ACHN (cell line): Measurements from ENCODE around the gene SLC2A4RG.
"Not testable (repeated sequence)": the region's sequence is repeated elsewhere in the genome, so short reads cannot be mapped to it uniquely, and the experiment has no call there.

ENCODE experiments used
- DNase-seq: peaks from one replicate; pipeline ENCODE4 v3.0.0-alpha.2; 2015
- in situ Hi-C: cut with HindIII; loops from 2 replicates; pipeline ENCODE4 v1.10.0; 2017; ENCODE audit warnings: low sequenced_read_pairs, low pct_ligation_motif_present, low pct_unique_long_range_greater_than_20kb

SLC2A4RG gene

DNA sequence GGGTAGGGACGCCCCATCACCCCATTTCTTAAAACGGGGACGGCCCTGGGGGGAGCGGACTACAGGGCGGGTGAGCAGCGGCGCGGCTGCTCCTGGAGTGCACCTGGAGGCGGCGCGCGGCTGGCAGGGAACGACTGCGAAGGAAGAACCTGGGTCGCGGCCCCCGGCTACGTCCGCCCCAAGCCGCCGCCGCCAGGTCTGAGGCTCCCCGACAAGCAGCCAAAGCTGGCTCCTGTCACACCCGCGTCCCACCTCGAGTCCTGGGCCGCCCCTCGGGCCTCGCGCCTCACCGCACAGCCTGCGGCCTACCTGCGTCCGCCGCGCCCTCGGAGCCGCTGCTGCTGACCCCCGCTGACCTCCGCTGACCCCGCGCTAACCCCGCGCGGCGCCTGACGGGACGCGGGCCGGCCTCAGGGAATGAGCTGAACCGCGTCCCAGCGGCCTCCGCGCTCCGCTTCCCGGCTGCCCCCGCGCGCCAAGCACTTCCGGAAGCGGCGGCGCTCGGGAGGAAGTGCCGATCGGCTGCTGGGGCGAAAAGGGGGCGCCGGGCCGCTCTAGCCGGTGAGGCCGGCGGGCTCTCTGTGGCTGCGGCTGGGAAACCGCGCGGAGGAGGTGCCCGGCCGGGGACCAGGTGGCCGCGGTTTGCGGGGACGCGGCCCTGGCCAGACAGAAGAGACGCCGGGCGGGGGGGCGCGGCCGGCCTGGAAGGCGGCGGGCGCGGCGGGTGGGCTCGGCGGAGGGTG, 31.8 kb upstream of the SLC2A4RG start, which contains the start of the genes ARFRP1 and ZGPAT:
Gene ARFRP1 (minus strand): TSS at position 419 of the 743 bp plus-strand sequence. CDS start 885 bp downstream, outside the sequence.
Gene ZGPAT (plus strand): TSS at position 482 of the 743 bp plus-strand sequence. CDS start 542 bp downstream, outside the sequence.
- DNase-seq: peak; percentile 74
- in situ Hi-C loops: no loop called here

DNA sequence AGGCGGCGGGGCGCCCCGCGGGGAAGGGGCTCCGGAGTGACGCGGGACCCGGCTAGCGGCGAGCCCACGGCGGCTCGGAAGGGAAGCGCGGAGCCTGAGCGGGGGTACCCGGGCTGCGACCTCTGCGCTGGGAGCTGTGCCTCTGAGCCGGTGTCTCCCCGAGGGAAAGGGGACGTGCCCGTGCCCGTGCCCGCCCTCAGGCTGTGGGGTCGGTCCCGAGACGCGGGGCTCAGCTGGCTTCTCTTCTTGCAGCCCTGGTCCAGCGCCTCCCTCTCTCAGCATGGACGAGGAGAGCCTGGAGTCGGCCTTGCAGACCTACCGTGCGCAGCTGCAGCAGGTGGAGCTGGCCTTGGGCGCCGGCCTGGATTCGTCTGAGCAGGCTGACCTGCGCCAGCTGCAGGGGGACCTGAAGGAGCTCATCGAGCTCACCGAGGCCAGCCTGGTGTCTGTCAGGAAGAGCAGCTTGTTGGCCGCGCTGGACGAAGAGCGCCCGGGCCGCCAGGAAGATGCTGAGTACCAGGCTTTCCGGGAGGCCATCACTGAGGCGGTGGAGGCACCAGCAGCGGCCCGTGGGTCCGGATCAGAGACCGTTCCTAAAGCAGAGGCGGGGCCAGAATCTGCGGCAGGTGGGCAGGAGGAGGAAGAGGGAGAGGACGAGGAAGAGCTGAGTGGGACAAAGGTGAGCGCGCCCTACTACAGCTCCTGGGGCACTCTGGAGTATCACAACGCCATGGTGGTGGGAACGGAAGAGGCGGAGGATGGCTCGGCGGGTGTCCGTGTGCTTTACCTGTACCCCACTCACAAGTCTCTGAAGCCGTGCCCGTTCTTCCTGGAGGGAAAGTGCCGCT, 31.1 kb upstream of the SLC2A4RG start:
- DNase-seq: no peak
- in situ Hi-C loops: no loop called here

DNA sequence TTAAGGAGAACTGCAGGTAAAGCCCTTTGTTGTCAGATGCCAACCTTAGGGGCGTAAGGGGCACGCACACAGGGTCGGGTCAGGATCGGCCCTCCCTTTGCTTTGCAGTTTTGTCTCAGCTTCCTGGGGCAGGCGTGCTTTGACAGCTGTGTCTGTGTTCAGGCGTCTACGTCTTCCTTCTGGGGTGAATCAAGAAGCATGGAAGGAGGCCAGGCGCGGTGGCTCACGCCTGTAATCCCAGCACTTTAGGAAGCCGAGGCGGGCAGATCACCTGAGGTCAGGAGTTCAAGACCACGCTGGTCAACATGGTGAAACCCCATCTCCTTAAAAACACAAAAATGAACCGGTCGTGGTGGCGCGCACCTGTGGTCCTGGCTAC, 30.4 kb upstream of the SLC2A4RG start:
- in situ Hi-C loops: no loop called here
- no peak for DNase-seq

DNA sequence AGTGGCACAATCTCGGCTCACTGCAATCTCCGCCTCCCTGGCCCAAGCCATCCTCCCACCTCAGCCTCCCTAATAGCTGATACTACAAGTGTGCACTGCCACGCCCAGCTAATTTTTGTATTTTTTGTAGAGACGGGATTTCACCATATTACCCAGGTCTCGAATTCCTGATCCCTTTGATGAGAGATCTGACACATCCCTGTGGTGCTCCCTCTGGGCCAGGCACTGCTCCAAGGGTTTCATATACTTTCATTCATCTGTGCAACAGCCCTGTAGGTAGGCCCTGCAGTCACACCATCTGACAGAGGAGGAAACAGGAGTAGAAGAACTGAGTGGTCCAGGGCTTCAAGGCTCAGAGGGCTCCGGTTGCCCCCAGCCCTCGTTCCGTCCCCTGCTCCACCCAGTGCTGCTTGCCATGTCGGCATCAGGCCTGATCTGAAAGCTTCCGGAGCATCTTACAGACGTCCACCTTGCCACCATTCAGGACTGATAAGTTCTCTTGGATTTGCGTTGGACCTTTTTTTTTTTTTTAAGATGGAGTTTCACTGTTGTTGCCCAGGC, 28.4 kb upstream of the SLC2A4RG start:
- in situ Hi-C loops: no loop called here
- DNase-seq: no peak

DNA sequence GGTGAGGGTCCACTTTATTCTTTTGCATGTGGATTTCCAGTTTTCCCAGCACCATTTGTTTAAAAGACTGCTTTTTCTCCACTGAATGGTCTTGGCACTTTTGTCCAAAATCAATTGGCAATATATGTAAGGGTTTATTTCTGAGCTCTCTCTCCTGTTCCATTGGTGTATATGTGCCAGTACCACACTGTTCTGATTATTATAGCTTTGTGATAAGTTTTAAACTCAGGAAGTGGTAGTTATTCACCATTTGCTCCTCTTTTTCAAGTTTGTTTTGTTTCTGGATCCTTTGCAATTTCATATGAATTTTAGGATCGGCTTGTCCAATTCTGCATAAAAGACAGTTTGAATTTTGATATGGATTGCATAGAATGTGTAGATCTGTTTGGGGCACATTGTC, 27.4 kb upstream of the SLC2A4RG start:
- in situ Hi-C loops: no loop called here
- DNase-seq: no peak

DNA sequence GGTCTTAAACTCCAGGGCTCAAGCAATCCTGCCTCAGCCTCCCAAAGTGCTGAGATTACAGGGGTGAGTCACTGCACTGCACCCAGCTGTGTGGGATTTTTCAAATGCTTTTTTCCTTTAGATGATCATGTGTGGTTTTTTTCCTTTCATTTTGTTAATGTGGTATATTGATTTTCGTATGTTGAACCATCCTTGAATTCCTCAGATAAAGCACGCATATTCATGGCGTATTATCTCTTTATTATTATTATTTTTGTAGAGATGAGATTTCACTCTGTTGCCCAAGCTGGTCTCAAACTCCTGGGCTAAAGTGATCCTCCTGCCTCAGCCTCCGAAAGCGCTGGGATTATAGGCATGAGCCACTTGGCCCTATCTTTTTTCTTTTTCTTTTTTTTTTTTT, 24.7 kb upstream of the SLC2A4RG start:
- in situ Hi-C loops: no loop called here
- no peak for DNase-seq

DNA sequence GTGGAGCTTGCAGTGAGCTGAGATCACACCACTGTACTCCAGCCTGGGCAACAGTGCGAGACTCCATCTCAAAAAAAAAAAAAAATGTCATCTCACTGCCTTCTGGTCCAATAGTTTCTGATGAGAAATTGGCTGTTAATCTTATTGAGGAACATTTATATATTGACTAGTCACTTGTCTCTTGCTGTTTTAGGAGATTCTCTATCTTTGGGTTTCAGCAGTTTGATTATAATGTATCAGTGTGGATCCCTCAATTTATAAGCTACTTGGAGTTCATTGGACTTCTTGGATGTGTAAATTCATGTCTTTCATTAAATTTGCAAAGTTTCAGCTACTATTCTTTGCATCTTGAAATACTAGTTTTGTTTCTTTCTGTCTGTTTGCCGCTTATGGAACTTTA, 20.6 kb upstream of the SLC2A4RG start:
- in situ Hi-C loops: no loop called here
- DNase-seq: no peak

DNA sequence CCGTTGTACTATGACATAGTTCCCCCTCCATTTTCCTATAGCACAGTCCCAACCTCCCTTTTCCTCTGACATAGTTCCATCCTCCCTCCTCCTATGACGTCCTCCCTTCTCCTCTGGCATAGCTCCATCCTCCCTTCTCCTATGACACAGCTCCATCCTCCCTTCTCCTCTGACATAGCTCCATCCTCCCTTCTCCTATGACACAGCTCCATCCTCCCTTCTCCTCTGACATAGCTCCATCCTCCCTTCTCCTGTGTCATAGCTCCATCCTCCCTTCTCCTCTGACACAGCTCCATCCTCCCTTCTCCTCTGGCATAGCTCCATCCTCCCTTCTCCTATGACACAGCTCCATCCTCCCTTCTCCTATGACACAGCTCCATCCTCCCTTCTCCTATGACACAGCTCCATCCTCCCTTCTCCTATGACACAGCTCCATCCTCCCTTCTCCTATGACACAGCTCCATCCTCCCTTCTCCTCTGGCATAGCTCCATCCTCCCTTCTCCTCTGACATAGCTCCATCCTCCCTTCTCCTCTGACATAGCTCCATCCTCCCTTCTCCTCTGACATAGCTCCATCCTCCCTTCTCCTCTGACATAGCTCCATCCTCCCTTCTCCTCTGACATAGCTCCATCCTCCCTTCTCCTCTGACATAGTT, 16.5 kb upstream of the SLC2A4RG start:
- in situ Hi-C loops, DNase-seq: not testable (repeated sequence)

DNA sequence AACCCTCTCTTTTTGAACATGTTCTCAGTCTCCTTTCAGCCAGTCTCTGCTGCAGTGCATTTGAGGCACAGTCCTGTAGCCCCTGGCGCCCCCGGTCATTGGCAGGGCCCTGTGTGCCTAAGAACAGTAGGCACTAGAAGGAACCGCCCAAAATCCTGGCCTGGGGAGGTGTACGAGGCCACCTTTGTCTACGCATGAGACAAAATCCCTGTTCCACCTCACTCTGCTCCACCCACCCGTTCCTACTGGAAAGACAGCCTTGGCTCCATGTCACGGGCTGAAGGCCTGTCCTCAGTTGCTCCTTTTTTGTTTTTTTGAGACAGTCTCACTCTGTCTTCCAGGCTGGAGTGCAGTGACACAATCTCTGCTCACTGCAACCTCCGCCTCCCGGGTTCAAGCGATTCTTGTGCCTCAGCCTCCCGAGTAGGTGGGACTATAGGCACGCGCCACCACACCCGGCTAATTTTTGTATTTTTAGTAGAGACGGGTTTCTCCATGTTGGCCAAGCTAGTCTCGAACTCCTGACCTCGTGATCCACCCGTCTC, 9.3 kb upstream of the SLC2A4RG start:
- in situ Hi-C loops, DNase-seq: not testable (repeated sequence)

DNA sequence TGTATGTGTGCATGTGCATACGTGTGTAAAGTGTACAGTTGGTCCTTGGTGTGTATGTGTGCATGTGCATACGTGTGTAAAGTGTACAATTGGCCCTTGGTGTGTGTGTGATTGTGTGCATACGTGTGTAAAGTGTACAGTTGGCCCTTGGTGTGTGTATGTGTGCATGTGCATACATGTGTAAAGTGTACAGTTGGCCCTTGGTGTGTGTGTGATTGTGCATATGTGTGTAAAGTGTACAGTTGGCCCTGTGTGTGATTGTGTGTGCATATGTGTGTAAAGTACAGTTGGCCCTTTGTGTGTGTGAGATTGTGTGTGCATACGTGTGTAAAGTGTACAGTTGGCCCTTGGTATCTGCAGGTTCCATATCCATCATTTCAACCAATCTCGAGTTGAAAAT, 8.2 kb upstream of the SLC2A4RG start:
- in situ Hi-C loops: no loop called here
- DNase-seq: no peak

DNA sequence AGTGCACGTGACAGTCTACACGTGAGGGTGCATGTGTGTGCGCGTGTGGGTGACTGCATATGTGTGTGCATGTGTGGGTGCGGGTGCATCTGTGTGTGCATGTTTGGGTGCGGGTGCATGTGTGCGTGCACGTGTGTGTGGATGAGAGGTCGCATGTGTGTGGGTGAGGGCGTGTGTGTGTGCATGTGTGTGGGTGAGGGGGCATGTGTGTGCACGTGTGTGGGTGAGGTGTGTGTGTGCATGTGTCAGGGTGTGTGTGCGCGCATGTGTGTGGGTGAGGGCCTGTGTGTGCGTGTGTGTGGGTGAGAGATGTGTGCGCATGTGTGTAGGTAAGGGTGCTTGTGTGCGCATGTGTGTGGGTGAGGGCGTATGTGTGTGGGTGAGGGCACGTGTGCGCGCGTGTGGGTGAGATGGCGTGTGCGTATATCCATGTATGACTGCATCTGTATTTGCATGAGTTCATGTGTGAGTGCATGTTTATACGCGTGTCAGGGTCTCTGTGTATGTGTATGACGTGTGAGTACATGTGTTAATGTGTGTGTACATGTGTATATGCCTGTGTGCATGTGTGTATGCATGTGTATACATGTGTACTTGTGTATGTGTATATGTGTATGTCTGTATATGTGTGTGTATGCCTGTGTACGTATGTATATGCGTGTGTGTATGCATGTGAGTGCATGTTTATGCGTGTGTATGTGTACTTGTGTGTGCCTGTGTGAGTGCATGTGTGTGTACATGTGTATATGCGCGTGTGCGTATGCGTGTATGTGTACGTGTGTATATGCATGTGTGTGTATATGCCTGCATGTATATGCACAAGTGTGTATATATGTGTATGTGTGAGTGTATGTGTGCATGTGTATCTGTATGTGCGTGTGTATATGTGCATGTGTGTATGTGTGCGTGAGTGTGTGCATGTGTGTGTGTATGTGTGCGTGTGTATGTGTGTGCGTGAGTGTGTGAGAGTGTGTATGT, 7.2 kb upstream of the SLC2A4RG start:
- DNase-seq: no peak
- in situ Hi-C loops: no loop called here

DNA sequence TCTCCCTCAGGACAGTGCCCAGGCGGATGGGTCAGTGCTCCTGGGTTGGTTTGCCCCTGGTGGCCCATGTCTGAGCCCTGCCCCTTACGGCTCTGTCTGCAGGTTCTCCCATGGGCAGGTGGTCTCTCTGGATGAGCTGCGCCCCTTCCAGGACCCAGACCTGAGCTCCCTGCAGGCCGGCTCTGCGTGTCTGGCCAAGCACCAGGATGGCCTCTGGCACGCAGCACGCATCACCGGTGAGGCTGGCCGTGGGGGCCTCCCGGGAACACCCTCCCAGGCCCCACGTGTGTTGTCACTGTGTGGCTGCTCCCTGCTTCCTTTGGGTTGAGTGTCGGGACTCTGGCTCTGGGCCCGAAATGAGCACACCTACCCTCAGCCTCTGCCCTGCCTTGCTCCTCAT, 6.5 kb upstream of the SLC2A4RG start:
- no peak for DNase-seq
- in situ Hi-C loops: no loop called here

DNA sequence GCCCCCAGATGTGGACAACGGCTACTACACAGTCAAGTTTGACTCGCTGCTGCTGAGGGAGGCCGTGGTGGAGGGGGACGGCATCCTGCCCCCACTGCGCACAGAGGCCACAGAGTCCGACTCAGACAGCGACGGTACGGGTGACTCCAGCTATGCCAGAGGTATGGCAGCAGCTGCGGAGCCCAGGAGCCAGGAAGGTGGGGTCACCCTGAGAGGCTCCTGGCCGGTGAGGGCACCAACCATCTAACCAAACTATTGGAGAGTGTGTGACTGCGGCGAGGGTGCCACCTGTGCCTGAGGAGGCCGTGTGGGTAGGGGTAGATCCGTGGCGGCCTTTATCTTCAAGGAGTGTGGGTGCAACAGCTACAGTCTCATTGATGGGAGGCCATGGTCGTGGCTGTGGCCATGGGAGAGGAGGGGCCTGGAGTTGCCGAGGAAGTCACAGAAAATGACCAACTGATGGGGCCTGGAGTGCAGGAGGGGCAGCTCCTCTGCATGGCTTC, 5.9 kb upstream of the SLC2A4RG start:
- DNase-seq: no peak
- in situ Hi-C loops: no loop called here

DNA sequence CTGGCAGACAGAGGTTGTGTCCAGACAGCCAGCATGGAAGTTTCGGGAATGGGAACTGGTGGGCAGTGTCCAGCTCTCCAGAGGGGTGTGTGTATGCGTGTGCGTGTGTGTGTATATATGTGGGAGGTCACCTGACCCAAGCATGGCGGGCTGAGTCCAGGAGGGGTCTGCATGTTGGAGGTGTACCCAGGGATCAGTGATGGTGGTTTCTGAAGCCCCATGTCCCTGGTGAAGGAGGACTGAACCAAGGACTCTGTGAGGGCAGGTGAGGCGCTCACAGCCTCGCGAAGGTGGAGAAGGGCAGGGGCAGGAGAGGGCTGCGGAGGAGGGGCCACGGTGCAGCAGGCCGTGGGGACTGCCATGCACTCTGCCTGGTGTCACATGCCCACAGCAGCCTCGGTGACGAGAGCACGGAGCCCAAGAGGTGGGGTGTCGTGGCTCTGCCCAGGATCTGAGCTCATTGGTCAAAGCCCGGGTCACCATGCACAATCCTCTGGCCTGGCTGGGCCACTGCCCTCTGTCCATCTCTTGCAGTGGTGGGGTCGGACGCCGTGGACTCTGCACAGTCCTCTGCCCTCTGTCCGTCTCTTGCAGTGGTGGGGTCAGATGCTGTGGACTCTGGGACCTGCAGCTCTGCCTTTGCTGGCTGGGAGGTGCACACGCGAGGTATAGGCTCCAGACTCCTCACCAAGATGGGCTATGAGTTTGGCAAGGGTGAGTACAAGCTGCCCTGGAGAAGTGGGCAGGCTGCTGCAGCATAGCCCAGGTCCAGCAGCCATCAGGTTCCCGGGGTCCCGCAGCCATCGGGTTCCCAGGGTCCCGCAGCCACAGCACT, 5.2 kb upstream of the SLC2A4RG start:
- in situ Hi-C loops: no loop called here
- no peak for DNase-seq

DNA sequence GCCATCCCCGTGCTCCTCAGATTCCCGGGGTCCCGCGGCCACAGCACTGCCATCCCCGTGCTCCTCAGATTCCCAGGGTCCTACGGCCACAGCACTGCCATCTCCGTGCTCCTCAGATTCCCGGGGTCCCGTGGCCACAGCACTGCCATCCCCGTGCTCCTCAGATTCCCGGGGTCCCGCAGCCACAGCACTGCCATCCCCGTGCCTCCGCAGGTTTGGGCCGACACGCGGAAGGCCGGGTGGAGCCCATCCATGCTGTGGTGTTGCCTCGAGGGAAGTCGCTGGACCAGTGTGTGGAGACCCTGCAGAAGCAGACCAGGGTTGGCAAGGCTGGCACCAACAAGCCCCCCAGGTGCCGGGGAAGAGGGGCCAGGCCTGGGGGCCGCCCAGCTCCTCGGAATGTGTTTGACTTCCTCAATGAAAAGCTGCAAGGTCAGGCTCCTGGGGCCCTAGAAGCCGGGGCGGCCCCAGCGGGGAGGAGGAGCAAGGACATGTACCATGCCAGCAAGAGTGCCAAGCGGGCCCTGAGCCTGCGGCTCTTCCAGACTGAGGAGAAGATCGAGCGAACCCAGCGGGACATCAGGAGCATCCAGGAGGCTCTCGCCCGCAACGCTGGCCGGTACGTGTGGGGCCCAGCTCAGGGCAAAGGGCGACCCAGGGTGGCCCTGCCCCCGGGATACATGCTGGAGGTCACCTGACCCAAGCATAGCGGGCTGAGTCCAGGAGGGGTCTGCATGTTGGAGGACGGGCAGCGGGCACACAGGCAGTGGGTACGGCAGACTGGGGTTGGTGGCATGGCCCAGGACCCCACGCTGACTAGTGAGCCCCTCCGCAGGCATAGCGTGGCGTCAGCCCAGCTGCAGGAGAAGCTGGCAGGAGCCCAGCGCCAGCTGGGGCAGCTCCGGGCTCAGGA, 4.4 kb upstream of the SLC2A4RG start:
- in situ Hi-C loops: no loop called here
- DNase-seq: no peak
